ENCODE results near the gene BAD. TPM values are rescaled to one million over a fixed set of nuclear protein-coding genes. Genes with fewer than 3 reads are reported as not detected.
A peak's percentile ranks its signal among the peaks of the same experiment; 100 is the strongest.

The BAD gene
- total and polyA plus RNA-seq, 2 of the 13 experiments (the other 11 are each of a cell fraction or from before 2014, with no cell fraction given): 17.9 to 28.5 TPM

DNA sequence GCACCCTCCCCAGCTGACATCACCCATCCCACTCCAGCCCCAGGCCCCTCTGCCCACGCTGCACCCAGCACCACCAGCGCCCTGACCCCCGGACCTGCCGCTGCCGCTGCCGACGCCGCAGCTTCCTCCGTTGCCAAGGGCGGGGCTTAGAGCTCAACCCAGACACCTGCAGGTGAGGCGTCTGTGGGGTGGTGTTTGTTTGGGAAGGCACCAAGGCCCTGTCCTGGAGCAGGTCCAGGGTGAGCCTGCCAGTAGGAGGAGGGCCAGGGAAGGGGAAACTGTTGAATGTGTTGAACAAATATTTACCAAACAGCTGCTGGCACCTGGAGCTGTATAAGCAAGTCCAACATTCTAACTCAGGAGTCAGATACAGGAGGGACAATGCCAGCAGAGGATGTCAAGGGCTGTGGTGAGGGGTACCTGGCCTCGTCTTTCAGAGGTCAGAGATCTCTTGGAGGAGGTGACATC, 46.9 kb downstream of the BAD start (continued):
- TF ChIP-seq, protein P1, sequence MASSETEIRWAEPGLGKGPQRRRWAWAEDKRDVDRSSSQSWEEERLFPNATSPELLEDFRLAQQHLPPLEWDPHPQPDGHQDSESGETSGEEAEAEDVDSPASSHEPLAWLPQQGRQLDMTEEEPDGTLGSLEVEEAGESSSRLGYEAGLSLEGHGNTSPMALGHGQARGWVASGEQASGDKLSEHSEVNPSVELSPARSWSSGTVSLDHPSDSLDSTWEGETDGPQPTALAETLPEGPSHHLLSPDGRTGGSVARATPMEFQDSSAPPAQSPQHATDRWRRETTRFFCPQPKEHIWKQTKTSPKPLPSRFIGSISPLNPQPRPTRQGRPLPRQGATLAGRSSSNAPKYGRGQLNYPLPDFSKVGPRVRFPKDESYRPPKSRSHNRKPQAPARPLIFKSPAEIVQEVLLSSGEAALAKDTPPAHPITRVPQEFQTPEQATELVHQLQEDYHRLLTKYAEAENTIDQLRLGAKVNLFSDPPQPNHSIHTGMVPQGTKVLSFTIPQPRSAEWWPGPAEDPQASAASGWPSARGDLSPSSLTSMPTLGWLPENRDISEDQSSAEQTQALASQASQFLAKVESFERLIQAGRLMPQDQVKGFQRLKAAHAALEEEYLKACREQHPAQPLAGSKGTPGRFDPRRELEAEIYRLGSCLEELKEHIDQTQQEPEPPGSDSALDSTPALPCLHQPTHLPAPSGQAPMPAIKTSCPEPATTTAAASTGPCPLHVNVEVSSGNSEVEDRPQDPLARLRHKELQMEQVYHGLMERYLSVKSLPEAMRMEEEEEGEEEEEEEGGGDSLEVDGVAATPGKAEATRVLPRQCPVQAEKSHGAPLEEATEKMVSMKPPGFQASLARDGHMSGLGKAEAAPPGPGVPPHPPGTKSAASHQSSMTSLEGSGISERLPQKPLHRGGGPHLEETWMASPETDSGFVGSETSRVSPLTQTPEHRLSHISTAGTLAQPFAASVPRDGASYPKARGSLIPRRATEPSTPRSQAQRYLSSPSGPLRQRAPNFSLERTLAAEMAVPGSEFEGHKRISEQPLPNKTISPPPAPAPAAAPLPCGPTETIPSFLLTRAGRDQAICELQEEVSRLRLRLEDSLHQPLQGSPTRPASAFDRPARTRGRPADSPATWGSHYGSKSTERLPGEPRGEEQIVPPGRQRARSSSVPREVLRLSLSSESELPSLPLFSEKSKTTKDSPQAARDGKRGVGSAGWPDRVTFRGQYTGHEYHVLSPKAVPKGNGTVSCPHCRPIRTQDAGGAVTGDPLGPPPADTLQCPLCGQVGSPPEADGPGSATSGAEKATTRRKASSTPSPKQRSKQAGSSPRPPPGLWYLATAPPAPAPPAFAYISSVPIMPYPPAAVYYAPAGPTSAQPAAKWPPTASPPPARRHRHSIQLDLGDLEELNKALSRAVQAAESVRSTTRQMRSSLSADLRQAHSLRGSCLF (CRISPR knock-in tag; IDR thresholded peaks at IDR 0.05; ENCODE audit: borderline replicate concordance): no peak
- TF ChIP-seq, protein P2, sequence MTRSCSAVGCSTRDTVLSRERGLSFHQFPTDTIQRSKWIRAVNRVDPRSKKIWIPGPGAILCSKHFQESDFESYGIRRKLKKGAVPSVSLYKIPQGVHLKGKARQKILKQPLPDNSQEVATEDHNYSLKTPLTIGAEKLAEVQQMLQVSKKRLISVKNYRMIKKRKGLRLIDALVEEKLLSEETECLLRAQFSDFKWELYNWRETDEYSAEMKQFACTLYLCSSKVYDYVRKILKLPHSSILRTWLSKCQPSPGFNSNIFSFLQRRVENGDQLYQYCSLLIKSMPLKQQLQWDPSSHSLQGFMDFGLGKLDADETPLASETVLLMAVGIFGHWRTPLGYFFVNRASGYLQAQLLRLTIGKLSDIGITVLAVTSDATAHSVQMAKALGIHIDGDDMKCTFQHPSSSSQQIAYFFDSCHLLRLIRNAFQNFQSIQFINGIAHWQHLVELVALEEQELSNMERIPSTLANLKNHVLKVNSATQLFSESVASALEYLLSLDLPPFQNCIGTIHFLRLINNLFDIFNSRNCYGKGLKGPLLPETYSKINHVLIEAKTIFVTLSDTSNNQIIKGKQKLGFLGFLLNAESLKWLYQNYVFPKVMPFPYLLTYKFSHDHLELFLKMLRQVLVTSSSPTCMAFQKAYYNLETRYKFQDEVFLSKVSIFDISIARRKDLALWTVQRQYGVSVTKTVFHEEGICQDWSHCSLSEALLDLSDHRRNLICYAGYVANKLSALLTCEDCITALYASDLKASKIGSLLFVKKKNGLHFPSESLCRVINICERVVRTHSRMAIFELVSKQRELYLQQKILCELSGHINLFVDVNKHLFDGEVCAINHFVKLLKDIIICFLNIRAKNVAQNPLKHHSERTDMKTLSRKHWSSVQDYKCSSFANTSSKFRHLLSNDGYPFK (CRISPR knock-in tag; IDR thresholded peaks at IDR 0.05; ENCODE audit: borderline replicate concordance): no peak
- TF ChIP-seq, protein P3, sequence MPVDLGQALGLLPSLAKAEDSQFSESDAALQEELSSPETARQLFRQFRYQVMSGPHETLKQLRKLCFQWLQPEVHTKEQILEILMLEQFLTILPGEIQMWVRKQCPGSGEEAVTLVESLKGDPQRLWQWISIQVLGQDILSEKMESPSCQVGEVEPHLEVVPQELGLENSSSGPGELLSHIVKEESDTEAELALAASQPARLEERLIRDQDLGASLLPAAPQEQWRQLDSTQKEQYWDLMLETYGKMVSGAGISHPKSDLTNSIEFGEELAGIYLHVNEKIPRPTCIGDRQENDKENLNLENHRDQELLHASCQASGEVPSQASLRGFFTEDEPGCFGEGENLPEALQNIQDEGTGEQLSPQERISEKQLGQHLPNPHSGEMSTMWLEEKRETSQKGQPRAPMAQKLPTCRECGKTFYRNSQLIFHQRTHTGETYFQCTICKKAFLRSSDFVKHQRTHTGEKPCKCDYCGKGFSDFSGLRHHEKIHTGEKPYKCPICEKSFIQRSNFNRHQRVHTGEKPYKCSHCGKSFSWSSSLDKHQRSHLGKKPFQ (CRISPR knock-in tag; IDR thresholded peaks at IDR 0.05; ENCODE audit: insufficient replicate concordance): no peak
- TF ChIP-seq, protein P4, sequence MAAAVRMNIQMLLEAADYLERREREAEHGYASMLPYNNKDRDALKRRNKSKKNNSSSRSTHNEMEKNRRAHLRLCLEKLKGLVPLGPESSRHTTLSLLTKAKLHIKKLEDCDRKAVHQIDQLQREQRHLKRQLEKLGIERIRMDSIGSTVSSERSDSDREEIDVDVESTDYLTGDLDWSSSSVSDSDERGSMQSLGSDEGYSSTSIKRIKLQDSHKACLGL (CRISPR knock-in tag; IDR thresholded peaks at IDR 0.05): peak; percentile 28; the same call in 1 of the 2 replicates
- TF ChIP-seq SNAPC2 (CRISPR knock-in tag; IDR thresholded peaks at IDR 0.05) (no peak), PHB2 (IDR thresholded peaks at IDR 0.05; ENCODE audit: partially characterized antibody) (no peak), MAFF (IDR thresholded peaks at IDR 0.05; ENCODE audit: low read depth, low read length) (no peak), GABPA (IDR thresholded peaks at IDR 0.05; ENCODE audit: low read depth, low read length) (no peak), GABPA (CRISPR knock-in tag; IDR thresholded peaks at IDR 0.05; ENCODE audit: low read depth) (peak; percentile 63), ZNF644 (CRISPR knock-in tag; IDR thresholded peaks at IDR 0.05; ENCODE audit: low read depth) (no peak), ZNF788 (CRISPR knock-in tag; IDR thresholded peaks at IDR 0.05; ENCODE audit: borderline replicate concordance) (no peak; the same call in 1 of the 2 replicates), NR1H2 (CRISPR knock-in tag; IDR thresholded peaks at IDR 0.05; ENCODE audit: borderline replicate concordance, low read depth) (no peak), ZBTB7A (CRISPR knock-in tag; IDR thresholded peaks at IDR 0.05) (peak; percentile 38; the same call in 1 of the 2 replicates), ZNF33A (CRISPR knock-in tag; IDR thresholded peaks at IDR 0.05; ENCODE audit: borderline replicate concordance) (no peak), NR2F2 (IDR thresholded peaks at IDR 0.05; ENCODE audit: borderline replicate concordance, low read depth) (no peak), CEBPB (IDR thresholded peaks at IDR 0.05; ENCODE audit: borderline replicate concordance, low read depth, low read length) (no peak), ZNF564 (CRISPR knock-in tag; IDR thresholded peaks at IDR 0.05) (no peak), LCORL (IDR thresholded peaks at IDR 0.05) (no peak), LCORL (CRISPR knock-in tag; IDR thresholded peaks at IDR 0.05) (peak; percentile 96), GATA4 (IDR thresholded peaks at IDR 0.05; ENCODE audit: borderline replicate concordance, low read depth) (no peak)
